ENCODE data around the gene KCNK15. TPM values are rescaled to one million over a fixed set of nuclear protein-coding genes. Genes with fewer than 3 reads are reported as not detected.
A peak's percentile ranks its signal among the peaks of the same experiment; 100 is the strongest.

Gene KCNK15
- polyA plus RNA-seq, 1 donor (not counting 4 experiments of a cell fraction or from before 2014, with no cell fraction given) = not detected

DNA sequence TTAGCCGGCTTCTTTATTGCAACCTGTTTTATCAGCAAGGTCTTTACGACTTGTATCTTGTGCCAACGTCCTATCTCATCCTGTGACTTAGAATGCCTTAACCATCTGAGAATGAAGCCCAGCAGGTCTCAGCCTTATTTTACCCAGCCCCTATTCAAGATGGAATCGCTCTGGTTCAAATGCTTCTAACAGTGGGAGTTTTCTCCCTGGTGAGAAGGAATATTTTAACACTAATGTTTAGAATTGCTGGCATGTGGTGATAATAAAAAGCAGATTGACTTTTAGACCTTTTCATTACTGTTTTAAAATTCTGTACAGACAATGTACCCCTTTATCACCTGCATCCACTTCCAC lies 9.9 kb upstream of the KCNK15 start:
- no peak overlapping the region for H3K9ac ChIP-seq (ENCODE audit: control insufficient read depth, extremely low read depth, insufficient read depth, low read length)
- H3K4me3 ChIP-seq (ENCODE audit: control insufficient read depth in 2 of 3, extremely low read depth in 1 of 3, insufficient read depth in 2 of 3, low read depth in 1 of 3, low read length in 3 of 3) = no peak overlapping the region
- H3K36me3 ChIP-seq (ENCODE audit: control insufficient read depth in 2 of 2, extremely low read depth in 1 of 2, insufficient read depth in 2 of 2, low read length in 2 of 2) = no peaks in the 10 kb centered on the region
- FAIRE-seq (no peak), DNase-seq (ENCODE audit: low read depth, low spot score) (no peak)
- peaks cover 11% of the 10 kb centered on the region for H3K4me1 ChIP-seq (ENCODE audit: control insufficient read depth, extremely low read depth, insufficient read depth, low read length)
- H3K4me2 ChIP-seq (ENCODE audit: control insufficient read depth, extremely low read depth, insufficient read depth, low read depth, low read length) = no peak overlapping the region
- TF ChIP-seq EZH2 (IDR thresholded peaks at IDR 0.05; ENCODE audit: low read length) = no peak
- TF ChIP-seq, protein P1, sequence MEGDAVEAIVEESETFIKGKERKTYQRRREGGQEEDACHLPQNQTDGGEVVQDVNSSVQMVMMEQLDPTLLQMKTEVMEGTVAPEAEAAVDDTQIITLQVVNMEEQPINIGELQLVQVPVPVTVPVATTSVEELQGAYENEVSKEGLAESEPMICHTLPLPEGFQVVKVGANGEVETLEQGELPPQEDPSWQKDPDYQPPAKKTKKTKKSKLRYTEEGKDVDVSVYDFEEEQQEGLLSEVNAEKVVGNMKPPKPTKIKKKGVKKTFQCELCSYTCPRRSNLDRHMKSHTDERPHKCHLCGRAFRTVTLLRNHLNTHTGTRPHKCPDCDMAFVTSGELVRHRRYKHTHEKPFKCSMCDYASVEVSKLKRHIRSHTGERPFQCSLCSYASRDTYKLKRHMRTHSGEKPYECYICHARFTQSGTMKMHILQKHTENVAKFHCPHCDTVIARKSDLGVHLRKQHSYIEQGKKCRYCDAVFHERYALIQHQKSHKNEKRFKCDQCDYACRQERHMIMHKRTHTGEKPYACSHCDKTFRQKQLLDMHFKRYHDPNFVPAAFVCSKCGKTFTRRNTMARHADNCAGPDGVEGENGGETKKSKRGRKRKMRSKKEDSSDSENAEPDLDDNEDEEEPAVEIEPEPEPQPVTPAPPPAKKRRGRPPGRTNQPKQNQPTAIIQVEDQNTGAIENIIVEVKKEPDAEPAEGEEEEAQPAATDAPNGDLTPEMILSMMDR (optimal IDR thresholded peaks at IDR 0.05 in 1 of 3, IDR thresholded peaks at IDR 0.05 in 1 of 3, conservative IDR thresholded peaks at IDR 0.05 in 1 of 3; ENCODE audit: extremely low read depth in 1 of 3, insufficient read depth in 2 of 3, low read length in 3 of 3) = no peak
- dilution Hi-C loops (cut with MboI; ENCODE audit: extremely low pct_ligation_motif_present, low sequenced_read_pairs) = no loop called here
- no peaks in the 10 kb centered on the region for H4K20me1 ChIP-seq (ENCODE audit: control insufficient read depth, extremely low read depth, insufficient read depth, low read length)
- H2AFZ ChIP-seq (ENCODE audit: control insufficient read depth, low read length) = peak overlapping the region; percentile 11
- H3K27ac ChIP-seq (ENCODE audit: control insufficient read depth, insufficient read depth, low read length) = no peak overlapping the region
- no peaks in the 10 kb centered on the region for H3K79me2 ChIP-seq (ENCODE audit: control insufficient read depth, insufficient read depth, low read length)
- no peaks in the 10 kb centered on the region for H3K9me3 ChIP-seq (ENCODE audit: control insufficient read depth, low read depth, low read length)
- H3K27me3 ChIP-seq (ENCODE audit: control insufficient read depth, extremely low read depth, insufficient read depth, low read length) = no peaks in the 10 kb centered on the region
- no peaks in the 10 kb centered on the region for H3K9me1 ChIP-seq (ENCODE audit: control insufficient read depth, extremely low read depth, insufficient read depth, low read length)

DNA sequence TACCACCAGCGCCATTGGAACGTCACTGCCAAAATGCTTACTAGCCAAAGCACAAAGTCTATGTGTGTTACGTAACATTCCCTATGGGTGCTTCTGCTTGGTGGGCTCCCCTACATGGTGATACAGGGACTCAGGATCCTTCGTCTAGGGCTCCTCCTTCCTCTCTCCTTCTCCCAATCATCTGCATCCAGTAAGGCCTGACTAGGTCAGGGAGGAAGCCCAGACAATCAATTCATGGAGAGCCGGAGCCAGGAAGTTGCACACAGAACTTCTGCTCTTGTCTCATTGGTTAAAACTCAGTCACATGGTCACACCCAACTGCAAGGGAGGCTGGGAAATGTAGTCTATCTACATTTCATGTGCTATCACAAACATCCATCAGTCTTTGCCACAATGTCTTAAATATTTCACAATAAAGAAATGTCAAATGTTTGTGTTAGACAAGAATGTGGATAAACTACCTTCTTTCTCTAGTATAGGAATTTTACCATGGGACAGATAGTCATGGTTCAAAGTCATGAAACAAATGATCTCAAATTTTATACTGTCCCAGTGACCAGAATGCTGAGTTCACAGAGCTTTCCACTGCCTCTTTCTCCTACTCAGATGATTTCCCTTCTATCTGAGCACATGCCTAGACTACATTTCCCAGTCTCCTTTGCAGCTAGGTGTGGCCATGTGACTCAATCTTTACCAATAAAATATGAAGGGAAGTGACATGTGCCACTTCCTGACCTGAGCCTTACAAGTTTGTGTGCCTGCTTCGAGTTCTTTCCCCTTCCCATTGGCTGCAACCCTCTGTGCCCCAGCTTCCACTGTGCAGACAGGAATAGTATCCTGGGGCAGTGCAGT lies 9.3 kb upstream of the KCNK15 start:
- H3K9me1 ChIP-seq (ENCODE audit: control insufficient read depth, extremely low read depth, insufficient read depth, low read length) = no peaks in the 10 kb centered on the region
- H2AFZ ChIP-seq (ENCODE audit: control insufficient read depth, low read length) = peak overlapping the region; percentile 11
- H3K27ac ChIP-seq (ENCODE audit: control insufficient read depth, insufficient read depth, low read length) = no peak overlapping the region
- dilution Hi-C loops (cut with MboI; ENCODE audit: extremely low pct_ligation_motif_present, low sequenced_read_pairs) = no loop called here
- no peak overlapping the region for H3K4me3 ChIP-seq (ENCODE audit: control insufficient read depth in 2 of 3, extremely low read depth in 1 of 3, insufficient read depth in 2 of 3, low read depth in 1 of 3, low read length in 3 of 3)
- no peaks in the 10 kb centered on the region for H3K9me3 ChIP-seq (ENCODE audit: control insufficient read depth, low read depth, low read length)
- H4K20me1 ChIP-seq (ENCODE audit: control insufficient read depth, extremely low read depth, insufficient read depth, low read length) = no peaks in the 10 kb centered on the region
- no peaks in the 10 kb centered on the region for H3K79me2 ChIP-seq (ENCODE audit: control insufficient read depth, insufficient read depth, low read length)
- H3K4me2 ChIP-seq (ENCODE audit: control insufficient read depth, extremely low read depth, insufficient read depth, low read depth, low read length) = no peak overlapping the region
- H3K36me3 ChIP-seq (ENCODE audit: control insufficient read depth in 2 of 2, extremely low read depth in 1 of 2, insufficient read depth in 2 of 2, low read length in 2 of 2) = no peaks in the 10 kb centered on the region
- TF ChIP-seq, protein P1 (optimal IDR thresholded peaks at IDR 0.05 in 1 of 3, IDR thresholded peaks at IDR 0.05 in 1 of 3, conservative IDR thresholded peaks at IDR 0.05 in 1 of 3; ENCODE audit: extremely low read depth in 1 of 3, insufficient read depth in 2 of 3, low read length in 3 of 3) = no peak
- TF ChIP-seq EZH2 (IDR thresholded peaks at IDR 0.05; ENCODE audit: low read length) = no peak
- DNase-seq (ENCODE audit: low read depth, low spot score) = no peak
- peaks cover 10% of the 10 kb centered on the region for H3K4me1 ChIP-seq (ENCODE audit: control insufficient read depth, extremely low read depth, insufficient read depth, low read length)
- H3K9ac ChIP-seq (ENCODE audit: control insufficient read depth, extremely low read depth, insufficient read depth, low read length) = no peak overlapping the region
- FAIRE-seq = no peak
- H3K27me3 ChIP-seq (ENCODE audit: control insufficient read depth, extremely low read depth, insufficient read depth, low read length) = no peaks in the 10 kb centered on the region

All from keratinocyte (primary cell).